K562 treated with DMSO at 1 percent for 4 hours (cell line): ENCODE data around the gene GBX2. TPM values are rescaled to one million over a fixed set of nuclear protein-coding genes. Genes with fewer than 3 reads are reported as not detected.

ENCODE experiments used
- total RNA-seq: library from RNA; unstranded; fragments of 300-600 nt; gene quantifications from 2 replicates; pipeline ENCODE4 v1.2.3, GENCODE V29; 2022; ENCODE audit not compliant: insufficient read depth

GBX2 gene
- not detected in 2 replicates for total RNA-seq

GRCh38 chr2:236168110-236169080 is at the start of gene GBX2:
Gene GBX2, minus strand, starts transcription at chr2:236168386. Its CDS starts 415 bp downstream, at chr2:236167971.

Other genes starting within 250 kb of the GBX2 start
- gene ASB18, start 96.0 kb upstream of the GBX2 start, total RNA-seq = not detected in 2 replicates